Lower leg skin (tissue), 4 donors: ENCODE results near the gene TPM2. TPM values are rescaled to one million over a fixed set of nuclear protein-coding genes. Genes with fewer than 3 reads are reported as not detected.

Experiments used
- DNase-seq, 2 donors: peaks; one replicate each; pipeline ENCODE4 v3.0.0-alpha.2; 2019; ENCODE audit warnings: low spot score in 2 of 2
- H3K4me3 ChIP-seq: fragments of 200-600 bp; sonication (generic); 2 replicates; pipeline ENCODE4 v1.5.1; 2017; ENCODE audit warnings: mild to moderate bottlenecking, low read depth; ENCODE audit not compliant: poor library complexity, severe bottlenecking
- POLR2A ChIP-seq, 2 donors: fragments of 450-650 bp; IDR thresholded peaks; one replicate each; pipeline ENCODE4 v1.6.1; 2016 to 2017; ENCODE audit warnings: antibody characterized with exemption in 2 of 2, mild to moderate bottlenecking in 1 of 2, moderate library complexity in 1 of 2
- WGBS, 2 donors: methylation state at CpG; one replicate each; pipeline ENCODE4 v1.1.5; 2018; 5-methylcytosine and 5-hydroxymethylcytosine counted together
- intact Hi-C: fragments of 100-400 bp; cut with DNase I; formaldehyde crosslinking; loops from one replicate; pipeline ENCODE4 v1.15.0; 2023; ENCODE audit warnings: low total_unique reads
- total RNA-seq, 4 donors: library from RNA; depleted of rRNA; stranded (reverse); fragments of >200 nt; gene quantifications; one replicate each; pipeline ENCODE4 v1.1.0, GENCODE V29; 2016
- TF ChIP-seq, protein P1 (sequence below), 3 donors: fragments of 450-650 bp; IDR thresholded peaks; one replicate each; pipeline ENCODE4 v1.5.1; 2016; ENCODE audit warnings: antibody characterized with exemption in 3 of 3, mild to moderate bottlenecking in 3 of 3, moderate library complexity in 2 of 3

The TPM2 gene
- total RNA-seq, 4 donors from 2014 or later: 36.3 to 190 (median 68.6) TPM

DNA sequence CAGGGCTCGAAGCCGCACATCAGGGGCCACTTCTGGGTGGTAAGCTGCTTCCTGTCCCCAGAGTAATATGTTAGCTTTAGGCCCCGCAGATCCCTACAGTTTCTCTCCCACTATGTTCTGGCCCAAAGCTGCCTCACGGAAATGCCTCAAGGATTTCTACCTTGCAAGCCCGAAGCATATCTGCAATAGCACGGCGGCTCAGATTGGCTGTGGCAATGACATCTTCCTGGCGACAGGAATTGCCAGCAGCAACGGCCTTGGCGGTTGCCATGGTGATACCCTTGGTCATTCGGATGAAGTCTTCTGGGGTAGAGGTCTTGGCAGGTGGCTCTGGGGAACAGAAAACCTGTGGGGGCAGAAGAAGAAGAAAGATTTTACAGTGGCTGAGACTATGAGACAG lies 10.3 kb upstream of the TPM2 start:
- no peak for DNase-seq
- no peak for TF ChIP-seq POLR2A (IDR thresholded peaks at IDR 0.05)
- TF ChIP-seq, protein P1, sequence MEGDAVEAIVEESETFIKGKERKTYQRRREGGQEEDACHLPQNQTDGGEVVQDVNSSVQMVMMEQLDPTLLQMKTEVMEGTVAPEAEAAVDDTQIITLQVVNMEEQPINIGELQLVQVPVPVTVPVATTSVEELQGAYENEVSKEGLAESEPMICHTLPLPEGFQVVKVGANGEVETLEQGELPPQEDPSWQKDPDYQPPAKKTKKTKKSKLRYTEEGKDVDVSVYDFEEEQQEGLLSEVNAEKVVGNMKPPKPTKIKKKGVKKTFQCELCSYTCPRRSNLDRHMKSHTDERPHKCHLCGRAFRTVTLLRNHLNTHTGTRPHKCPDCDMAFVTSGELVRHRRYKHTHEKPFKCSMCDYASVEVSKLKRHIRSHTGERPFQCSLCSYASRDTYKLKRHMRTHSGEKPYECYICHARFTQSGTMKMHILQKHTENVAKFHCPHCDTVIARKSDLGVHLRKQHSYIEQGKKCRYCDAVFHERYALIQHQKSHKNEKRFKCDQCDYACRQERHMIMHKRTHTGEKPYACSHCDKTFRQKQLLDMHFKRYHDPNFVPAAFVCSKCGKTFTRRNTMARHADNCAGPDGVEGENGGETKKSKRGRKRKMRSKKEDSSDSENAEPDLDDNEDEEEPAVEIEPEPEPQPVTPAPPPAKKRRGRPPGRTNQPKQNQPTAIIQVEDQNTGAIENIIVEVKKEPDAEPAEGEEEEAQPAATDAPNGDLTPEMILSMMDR (IDR thresholded peaks at IDR 0.05): no peak
- no peak overlapping the region for H3K4me3 ChIP-seq
- intact Hi-C loops: no loop called here
- WGBS, 2 donors: 87 to 88% methylated on average over 11 of the region's 11 CpGs

DNA sequence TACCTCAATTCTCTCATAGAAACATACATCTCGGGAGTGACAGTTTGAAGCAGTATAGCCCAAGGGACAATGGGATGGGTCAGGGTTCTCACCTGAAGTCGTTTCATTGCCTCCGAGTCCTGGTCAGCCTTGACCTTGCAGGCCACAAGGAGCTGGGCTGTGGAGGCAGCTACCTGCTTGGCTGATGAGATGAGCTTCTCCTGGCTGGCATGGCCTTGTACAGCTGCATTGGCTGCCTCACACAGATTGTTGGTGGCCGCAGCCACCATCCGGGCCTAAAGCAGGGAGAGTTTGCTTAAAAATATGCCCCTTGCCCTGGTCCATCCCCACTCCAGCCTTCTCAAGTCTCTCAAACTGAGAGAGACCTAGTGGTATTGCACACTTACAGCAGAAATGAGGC lies 8.5 kb upstream of the TPM2 start:
- H3K4me3 ChIP-seq: no peak overlapping the region
- TF ChIP-seq, protein P1 (IDR thresholded peaks at IDR 0.05): no peak
- no peak for TF ChIP-seq POLR2A (IDR thresholded peaks at IDR 0.05)
- DNase-seq: no peak
- WGBS, 2 donors: 83 to 85% methylated on average over 5 of the region's 5 CpGs
- intact Hi-C loops: no loop called here

DNA sequence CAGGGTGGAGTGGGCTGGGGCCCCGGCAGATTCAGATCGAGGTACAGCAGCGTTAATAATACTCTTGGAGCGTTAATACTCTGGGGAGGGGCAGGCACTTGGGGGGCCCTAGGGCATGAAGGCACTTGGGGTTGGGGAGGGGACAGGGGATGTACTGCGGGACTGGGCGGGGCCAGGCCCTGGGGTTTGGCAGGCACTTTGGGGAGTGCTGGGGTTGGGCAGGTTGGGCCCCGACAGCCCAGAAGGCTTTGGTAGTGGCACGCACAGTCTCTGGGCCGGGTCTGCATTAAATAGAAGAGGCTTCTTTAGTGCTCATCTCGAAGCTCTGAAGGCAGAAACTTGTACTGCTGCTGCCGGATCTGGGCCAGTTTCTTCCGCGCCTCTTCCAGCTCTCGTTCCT lies 7.8 kb upstream of the TPM2 start:
- intact Hi-C loops: no loop called here
- DNase-seq: no peak
- no peak overlapping the region for H3K4me3 ChIP-seq
- TF ChIP-seq, protein P1 (IDR thresholded peaks at IDR 0.05): no peak
- no peak for TF ChIP-seq POLR2A (IDR thresholded peaks at IDR 0.05)
- 48 to 61% methylated on average over 14 of the region's 14 CpGs for WGBS, 2 donors

DNA sequence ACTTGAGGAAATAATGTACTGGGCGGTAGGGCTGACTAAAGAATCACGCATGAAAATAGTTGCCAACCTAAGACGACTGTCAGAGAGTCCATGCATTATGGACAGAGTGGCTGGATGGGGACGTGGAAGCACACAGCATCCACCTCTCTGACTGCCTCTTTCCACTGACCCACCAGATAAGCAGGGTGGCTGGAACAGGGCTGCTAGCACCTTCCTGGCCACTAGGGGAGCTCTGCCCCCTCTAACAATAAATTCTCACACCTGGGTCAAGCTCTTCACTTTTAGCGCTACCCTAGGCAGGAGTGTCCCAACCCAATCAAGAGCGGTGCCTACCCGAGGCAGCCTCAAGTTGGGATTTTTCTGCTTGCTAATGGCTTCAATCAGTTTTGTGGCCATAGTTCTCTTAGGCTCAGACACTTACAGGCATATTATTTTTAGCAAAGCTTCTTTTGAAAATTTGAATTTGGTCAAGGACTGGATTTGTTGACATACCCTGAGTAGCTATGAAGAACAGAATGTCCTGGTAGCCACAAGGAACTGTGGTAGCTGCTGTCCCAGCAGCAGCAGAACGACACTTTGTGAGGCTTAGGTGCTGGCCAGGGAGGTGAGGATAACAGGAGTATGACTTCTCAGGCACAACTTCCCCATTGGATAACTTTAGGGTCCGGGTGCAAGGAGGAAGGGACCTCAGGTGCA lies 6.9 kb upstream of the TPM2 start:
- TF ChIP-seq, protein P1 (IDR thresholded peaks at IDR 0.05): peak in 1 of 3 donors; percentile 54
- TF ChIP-seq POLR2A (IDR thresholded peaks at IDR 0.05): no peak
- WGBS, 2 donors: 39 to 43% methylated on average over 9 of the region's 9 CpGs
- intact Hi-C loops: no loop called here
- H3K4me3 ChIP-seq: no peak overlapping the region
- no peak for DNase-seq

DNA sequence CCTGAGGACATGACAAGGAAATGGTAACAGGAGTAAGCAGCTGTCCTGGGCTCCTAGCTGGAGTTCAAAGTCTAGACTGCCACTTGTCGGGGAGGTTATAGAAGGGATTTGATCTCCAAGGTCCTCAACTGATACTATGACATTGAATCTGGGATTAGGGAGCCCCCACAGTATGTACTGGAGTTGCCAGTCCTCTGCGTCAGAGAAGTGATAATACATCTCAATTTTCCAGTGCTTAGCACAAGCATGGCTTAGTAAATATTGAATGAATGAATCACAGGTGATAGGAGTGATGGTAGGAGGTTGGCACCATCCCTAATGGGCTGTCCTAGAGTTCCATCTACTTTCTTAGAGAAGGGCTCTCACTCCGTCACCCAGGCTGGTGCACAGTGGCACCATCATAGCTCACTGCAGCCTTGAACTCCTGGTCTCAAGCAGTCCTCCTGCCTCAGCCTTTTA lies 6.2 kb upstream of the TPM2 start:
- DNase-seq: no peak
- WGBS, 2 donors: 97 to 100% methylated on average over 3 of the region's 3 CpGs
- TF ChIP-seq, protein P1 (IDR thresholded peaks at IDR 0.05): no peak
- no peak for TF ChIP-seq POLR2A (IDR thresholded peaks at IDR 0.05)
- intact Hi-C loops: no loop called here
- H3K4me3 ChIP-seq: no peak overlapping the region
